Ascending aorta (tissue), 2 donors: ENCODE measurements around the gene ABCD3. TPM values are rescaled to one million over a fixed set of nuclear protein-coding genes. Genes with fewer than 3 reads are reported as not detected.

Experiments
- DNase-seq, 2 donors: peaks; one replicate each; pipeline ENCODE4 v3.0.0-alpha.2; 2019; ENCODE audit warnings: low spot score in 2 of 2
- H3K27ac ChIP-seq, 2 donors: fragments of 200-600 bp; sonication (generic); one replicate each; pipeline ENCODE4 v1.5.1; 2016 to 2017; ENCODE audit warnings: mild to moderate bottlenecking in 1 of 2
- H3K27me3 ChIP-seq: fragments of 200-600 bp; sonication (generic); one replicate; pipeline ENCODE4 v1.5.1; 2017
- H3K36me3 ChIP-seq, 2 donors: fragments of 200-600 bp; sonication (generic); one replicate each; pipeline ENCODE4 v1.5.1; 2016
- H3K4me1 ChIP-seq, 2 donors: fragments of 200-600 bp; sonication (generic); one replicate each; pipeline ENCODE4 v1.5.1; 2016 to 2017; ENCODE audit warnings: mild to moderate bottlenecking in 1 of 2
- H3K4me3 ChIP-seq, 2 donors: fragments of 200-600 bp; sonication (generic); one replicate each; pipeline ENCODE4 v1.5.1; 2016 to 2017; ENCODE audit warnings: mild to moderate bottlenecking in 1 of 2
- H3K9me3 ChIP-seq, 2 donors: fragments of 200-600 bp; sonication (generic); one replicate each; pipeline ENCODE4 v1.5.1; 2016
- CTCF ChIP-seq, 3 experiments: fragments of 200-600 bp in 2 of 3; fragments of 450-650 bp in 1 of 3; sonication (generic) in 2 of 3; IDR thresholded peaks; one replicate each; pipeline ENCODE4 v1.5.1; 2016 to 2019; ENCODE audit warnings: antibody characterized with exemption in 3 of 3, mild to moderate bottlenecking in 1 of 3, moderate library complexity in 1 of 3
- intact Hi-C: fragments of 100-400 bp; cut with DNase I; formaldehyde crosslinking; loops from one replicate; pipeline ENCODE4 v1.15.1; 2023
- total RNA-seq: library from RNA; depleted of rRNA; stranded (reverse); fragments of >200 nt; gene quantifications from one replicate; pipeline ENCODE4 v1.1.0, GENCODE V29; 2016

ABCD3 gene
- total RNA-seq, 1 donor from 2014 or later: 8.8 TPM

GRCh38 chr1:94527447-94528031, 109.3 kb downstream of the ABCD3 start:
- H3K4me1 ChIP-seq: peaks cover 0 to 2% of the 10 kb centered on the region in 2 donors
- no peak overlapping the region for H3K4me3 ChIP-seq
- no peak overlapping the region for H3K27ac ChIP-seq
- no peak for DNase-seq
- TF ChIP-seq CTCF (IDR thresholded peaks at IDR 0.05): no peak
- no peaks in the 10 kb centered on the region for H3K9me3 ChIP-seq
- intact Hi-C loops: no loop called here
- peaks cover 13 to 15% of the 10 kb centered on the region in 2 donors for H3K36me3 ChIP-seq
- no peaks in the 10 kb centered on the region for H3K27me3 ChIP-seq

- Histone ChIP-seq H3K27me3 (no peaks in the 10 kb centered on the region), H3K4me3 (no peak overlapping the region), H3K4me1 (peaks cover 0 to 2% of the 10 kb centered on the region in 2 donors), H3K9me3 (no peaks in the 10 kb centered on the region), H3K36me3 (peaks cover 15 to 20% of the 10 kb centered on the region in 2 donors), H3K27ac (no peak overlapping the region)
- no peak for DNase-seq
- no peak for TF ChIP-seq CTCF (IDR thresholded peaks at IDR 0.05)
- intact Hi-C loops: no loop called here
Observed at GRCh38 chr1:94528299-94528698, 110.1 kb downstream of the ABCD3 start.

GRCh38 chr1:94528826-94529225, 110.6 kb downstream of the ABCD3 start:
- no peak for TF ChIP-seq CTCF (IDR thresholded peaks at IDR 0.05)
- peaks cover 15 to 22% of the 10 kb centered on the region in 2 donors for H3K36me3 ChIP-seq
- intact Hi-C loops: no loop called here
- H3K27ac ChIP-seq: no peak overlapping the region
- H3K4me1 ChIP-seq: peaks cover 0 to 2% of the 10 kb centered on the region in 2 donors
- H3K4me3 ChIP-seq: no peak overlapping the region
- no peaks in the 10 kb centered on the region for H3K9me3 ChIP-seq
- no peak for DNase-seq
- H3K27me3 ChIP-seq: no peaks in the 10 kb centered on the region

- no peak for DNase-seq
- no peaks in the 10 kb centered on the region for H3K9me3 ChIP-seq
- no peak overlapping the region for H3K27ac ChIP-seq
- H3K4me1 ChIP-seq: peaks cover 0 to 2% of the 10 kb centered on the region in 2 donors
- no peak for TF ChIP-seq CTCF (IDR thresholded peaks at IDR 0.05)
- intact Hi-C loops: no loop called here
- no peaks in the 10 kb centered on the region for H3K27me3 ChIP-seq
- peaks cover 15 to 26% of the 10 kb centered on the region in 2 donors for H3K36me3 ChIP-seq
- no peak overlapping the region for H3K4me3 ChIP-seq
Observed at GRCh38 chr1:94529416-94529815, 111.2 kb downstream of the ABCD3 start.

- intact Hi-C loops: no loop called here
- Histone ChIP-seq H3K36me3 (peaks cover 22 to 36% of the 10 kb centered on the region in 2 donors), H3K4me1 (peaks cover 0 to 2% of the 10 kb centered on the region in 2 donors), H3K4me3 (no peak overlapping the region), H3K27me3 (no peaks in the 10 kb centered on the region), H3K9me3 (no peaks in the 10 kb centered on the region), H3K27ac (no peak overlapping the region)
- TF ChIP-seq CTCF (IDR thresholded peaks at IDR 0.05): no peak
- DNase-seq: no peak
Observed at GRCh38 chr1:94530373-94530878, 112.2 kb downstream of the ABCD3 start.
